ENCODE measurements around the gene LRRC46. TPM values are rescaled to one million over a fixed set of nuclear protein-coding genes. Genes with fewer than 3 reads are reported as not detected.

LRRC46 gene
- total and polyA plus RNA-seq, 2 experiments from 2014 or later: 0.18 to 0.35 TPM

DNA sequence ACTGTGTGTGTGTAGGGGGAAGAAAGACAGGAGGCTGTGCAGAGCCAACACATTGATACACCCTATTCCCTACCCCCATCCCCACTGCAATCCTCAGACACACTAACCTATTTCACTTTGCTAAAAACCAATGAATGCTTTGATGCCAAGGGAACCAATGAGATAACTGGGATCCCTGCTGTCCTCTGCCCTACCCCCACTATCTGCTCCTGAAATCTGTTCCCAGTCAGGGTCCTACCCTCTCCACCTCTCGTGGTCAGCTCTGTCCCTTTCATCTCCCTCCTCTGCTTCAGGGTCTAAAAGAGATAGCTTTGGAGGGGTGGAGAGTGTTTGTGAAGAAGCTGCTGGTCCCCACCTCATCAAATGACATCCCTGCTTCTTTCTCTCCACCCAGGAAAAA, 38.6 kb downstream of the LRRC46 start:
- Histone ChIP-seq H4K20me1 (replicated peaks; ENCODE audit: insufficient read depth) (peaks cover 5% of the 10 kb centered on the region; the same call in 1 of the 2 replicates), H2AFZ (no peak overlapping the region), H3K4me3 (0 out of 2 replicates have a peak overlapping the region, but pooled peaks have one; percentile 26), H3K27me3 (ENCODE audit: insufficient read depth) (peaks cover 69% of the 10 kb centered on the region), H3K79me2 (replicated peaks; ENCODE audit: insufficient read depth) (no peaks in the 10 kb centered on the region), H3K9me2 (ENCODE audit: insufficient read depth) (no peaks in the 10 kb centered on the region), H3K27ac (ENCODE audit: low read depth) (no peak overlapping the region), H3K4me2 (peak overlapping the region; percentile 67), H3K4me1 (ENCODE audit: insufficient read depth) (peaks cover 38% of the 10 kb centered on the region), H3K36me3 (ENCODE audit: insufficient read depth) (no peaks in the 10 kb centered on the region), H3F3A (replicated peaks; ENCODE audit: low read depth) (peaks cover 6% of the 10 kb centered on the region; the same call in 1 of the 2 replicates)
- 0 out of 3 replicates have a peak overlapping the region, but pooled peaks have one; percentile 28 for H3K4me3 Mint-ChIP-seq
- H3K27ac Mint-ChIP-seq: no peak overlapping the region
- no peaks in the 10 kb centered on the region for H3K9me3 Mint-ChIP-seq
- peaks cover 58% of the 10 kb centered on the region for H3K27me3 Mint-ChIP-seq (ENCODE audit: insufficient read depth, low read depth, poor library complexity)
- H3K36me3 Mint-ChIP-seq (ENCODE audit: low read depth): no peaks in the 10 kb centered on the region
- DNase-seq (ENCODE audit: low spot score) (peak; percentile 8), ATAC-seq (no peak; the same call in 2 of the 3 replicates)
- TF ChIP-seq STAT1 (IDR thresholded peaks at IDR 0.05; ENCODE audit: unreplicated experiment): no peak
- TF ChIP-seq, protein P1, sequence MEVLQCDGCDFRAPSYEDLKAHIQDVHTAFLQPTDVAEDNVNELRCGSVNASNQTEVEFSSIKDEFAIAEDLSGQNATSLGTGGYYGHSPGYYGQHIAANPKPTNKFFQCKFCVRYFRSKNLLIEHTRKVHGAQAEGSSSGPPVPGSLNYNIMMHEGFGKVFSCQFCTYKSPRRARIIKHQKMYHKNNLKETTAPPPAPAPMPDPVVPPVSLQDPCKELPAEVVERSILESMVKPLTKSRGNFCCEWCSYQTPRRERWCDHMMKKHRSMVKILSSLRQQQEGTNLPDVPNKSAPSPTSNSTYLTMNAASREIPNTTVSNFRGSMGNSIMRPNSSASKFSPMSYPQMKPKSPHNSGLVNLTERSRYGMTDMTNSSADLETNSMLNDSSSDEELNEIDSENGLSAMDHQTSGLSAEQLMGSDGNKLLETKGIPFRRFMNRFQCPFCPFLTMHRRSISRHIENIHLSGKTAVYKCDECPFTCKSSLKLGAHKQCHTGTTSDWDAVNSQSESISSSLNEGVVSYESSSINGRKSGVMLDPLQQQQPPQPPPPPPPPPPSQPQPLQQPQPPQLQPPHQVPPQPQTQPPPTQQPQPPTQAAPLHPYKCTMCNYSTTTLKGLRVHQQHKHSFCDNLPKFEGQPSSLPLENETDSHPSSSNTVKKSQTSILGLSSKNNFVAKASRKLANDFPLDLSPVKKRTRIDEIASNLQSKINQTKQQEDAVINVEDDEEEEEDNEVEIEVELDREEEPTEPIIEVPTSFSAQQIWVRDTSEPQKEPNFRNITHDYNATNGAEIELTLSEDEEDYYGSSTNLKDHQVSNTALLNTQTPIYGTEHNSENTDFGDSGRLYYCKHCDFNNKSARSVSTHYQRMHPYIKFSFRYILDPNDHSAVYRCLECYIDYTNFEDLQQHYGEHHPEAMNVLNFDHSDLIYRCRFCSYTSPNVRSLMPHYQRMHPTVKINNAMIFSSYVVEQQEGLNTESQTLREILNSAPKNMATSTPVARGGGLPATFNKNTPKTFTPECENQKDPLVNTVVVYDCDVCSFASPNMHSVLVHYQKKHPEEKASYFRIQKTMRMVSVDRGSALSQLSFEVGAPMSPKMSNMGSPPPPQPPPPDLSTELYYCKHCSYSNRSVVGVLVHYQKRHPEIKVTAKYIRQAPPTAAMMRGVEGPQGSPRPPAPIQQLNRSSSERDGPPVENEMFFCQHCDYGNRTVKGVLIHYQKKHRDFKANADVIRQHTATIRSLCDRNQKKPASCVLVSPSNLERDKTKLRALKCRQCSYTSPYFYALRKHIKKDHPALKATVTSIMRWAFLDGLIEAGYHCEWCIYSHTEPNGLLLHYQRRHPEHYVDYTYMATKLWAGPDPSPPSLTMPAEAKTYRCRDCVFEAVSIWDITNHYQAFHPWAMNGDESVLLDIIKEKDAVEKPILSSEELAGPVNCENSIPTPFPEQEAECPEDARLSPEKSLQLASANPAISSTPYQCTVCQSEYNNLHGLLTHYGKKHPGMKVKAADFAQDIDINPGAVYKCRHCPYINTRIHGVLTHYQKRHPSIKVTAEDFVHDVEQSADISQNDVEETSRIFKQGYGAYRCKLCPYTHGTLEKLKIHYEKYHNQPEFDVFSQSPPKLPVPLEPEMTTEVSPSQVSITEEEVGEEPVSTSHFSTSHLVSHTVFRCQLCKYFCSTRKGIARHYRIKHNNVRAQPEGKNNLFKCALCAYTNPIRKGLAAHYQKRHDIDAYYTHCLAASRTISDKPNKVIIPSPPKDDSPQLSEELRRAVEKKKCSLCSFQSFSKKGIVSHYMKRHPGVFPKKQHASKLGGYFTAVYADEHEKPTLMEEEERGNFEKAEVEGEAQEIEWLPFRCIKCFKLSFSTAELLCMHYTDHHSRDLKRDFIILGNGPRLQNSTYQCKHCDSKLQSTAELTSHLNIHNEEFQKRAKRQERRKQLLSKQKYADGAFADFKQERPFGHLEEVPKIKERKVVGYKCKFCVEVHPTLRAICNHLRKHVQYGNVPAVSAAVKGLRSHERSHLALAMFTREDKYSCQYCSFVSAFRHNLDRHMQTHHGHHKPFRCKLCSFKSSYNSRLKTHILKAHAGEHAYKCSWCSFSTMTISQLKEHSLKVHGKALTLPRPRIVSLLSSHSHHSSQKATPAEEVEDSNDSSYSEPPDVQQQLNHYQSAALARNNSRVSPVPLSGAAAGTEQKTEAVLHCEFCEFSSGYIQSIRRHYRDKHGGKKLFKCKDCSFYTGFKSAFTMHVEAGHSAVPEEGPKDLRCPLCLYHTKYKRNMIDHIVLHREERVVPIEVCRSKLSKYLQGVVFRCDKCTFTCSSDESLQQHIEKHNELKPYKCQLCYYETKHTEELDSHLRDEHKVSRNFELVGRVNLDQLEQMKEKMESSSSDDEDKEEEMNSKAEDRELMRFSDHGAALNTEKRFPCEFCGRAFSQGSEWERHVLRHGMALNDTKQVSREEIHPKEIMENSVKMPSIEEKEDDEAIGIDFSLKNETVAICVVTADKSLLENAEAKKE (CRISPR knock-in tag; IDR thresholded peaks at IDR 0.05): no peak
- TF ChIP-seq EZH2phosphoT487 (IDR thresholded peaks at IDR 0.05; ENCODE audit: unreplicated experiment): no peak
- TF ChIP-seq ZNF114 (CRISPR knock-in tag; IDR thresholded peaks at IDR 0.05): no peak
- TF ChIP-seq, protein P2, sequence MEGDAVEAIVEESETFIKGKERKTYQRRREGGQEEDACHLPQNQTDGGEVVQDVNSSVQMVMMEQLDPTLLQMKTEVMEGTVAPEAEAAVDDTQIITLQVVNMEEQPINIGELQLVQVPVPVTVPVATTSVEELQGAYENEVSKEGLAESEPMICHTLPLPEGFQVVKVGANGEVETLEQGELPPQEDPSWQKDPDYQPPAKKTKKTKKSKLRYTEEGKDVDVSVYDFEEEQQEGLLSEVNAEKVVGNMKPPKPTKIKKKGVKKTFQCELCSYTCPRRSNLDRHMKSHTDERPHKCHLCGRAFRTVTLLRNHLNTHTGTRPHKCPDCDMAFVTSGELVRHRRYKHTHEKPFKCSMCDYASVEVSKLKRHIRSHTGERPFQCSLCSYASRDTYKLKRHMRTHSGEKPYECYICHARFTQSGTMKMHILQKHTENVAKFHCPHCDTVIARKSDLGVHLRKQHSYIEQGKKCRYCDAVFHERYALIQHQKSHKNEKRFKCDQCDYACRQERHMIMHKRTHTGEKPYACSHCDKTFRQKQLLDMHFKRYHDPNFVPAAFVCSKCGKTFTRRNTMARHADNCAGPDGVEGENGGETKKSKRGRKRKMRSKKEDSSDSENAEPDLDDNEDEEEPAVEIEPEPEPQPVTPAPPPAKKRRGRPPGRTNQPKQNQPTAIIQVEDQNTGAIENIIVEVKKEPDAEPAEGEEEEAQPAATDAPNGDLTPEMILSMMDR (conservative IDR thresholded peaks at IDR 0.05; ENCODE audit: low read depth in 2 of 2): no peak
- TF ChIP-seq CREB1 (CRISPR knock-in tag; IDR thresholded peaks at IDR 0.05; ENCODE audit: low read depth): no peak
- H3K4me1 Mint-ChIP-seq: peaks cover 47% of the 10 kb centered on the region

Data from GM23338 (cell line).